Measurements from ENCODE around the gene INPP5K.

Gene INPP5K

GRCh38 chr17:1484676-1485422 lies 31.6 kb downstream of the INPP5K start:
- DNase-seq: peak; percentile 30 to 68

- DNase-seq: no peak
These were observed 32.3 kb downstream of the INPP5K start for GRCh38 chr17:1484060-1484535.

GRCh38 chr17:1482680-1483079 lies 33.7 kb downstream of the INPP5K start:
- no peak for DNase-seq

GRCh38 chr17:1481736-1482135 lies 34.7 kb downstream of the INPP5K start:
- no peak for DNase-seq

- DNase-seq: no peak
These were observed 35.5 kb downstream of the INPP5K start for GRCh38 chr17:1480747-1481465.

- no peak for DNase-seq
These were observed 38.0 kb downstream of the INPP5K start for GRCh38 chr17:1478418-1478817.

GRCh38 chr17:1475321-1475854 lies 41.0 kb downstream of the INPP5K start:
- no peak for DNase-seq

- DNase-seq: no peak
These were observed 41.8 kb downstream of the INPP5K start for GRCh38 chr17:1474402-1475189.

- no peak for DNase-seq
These were observed 42.6 kb downstream of the INPP5K start for GRCh38 chr17:1473841-1474240.

- DNase-seq: no peak
These were observed 43.2 kb downstream of the INPP5K start for GRCh38 chr17:1473170-1473569.

- no peak for DNase-seq
These were observed 44.2 kb downstream of the INPP5K start for GRCh38 chr17:1471911-1472821.

GRCh38 chr17:1471490-1471889 lies 44.9 kb downstream of the INPP5K start:
- DNase-seq: no peak

GRCh38 chr17:1470755-1471462 lies 45.5 kb downstream of the INPP5K start:
- DNase-seq: no peak

- DNase-seq: no peak
These were observed 46.2 kb downstream of the INPP5K start for GRCh38 chr17:1470071-1470754.

- DNase-seq: peak; percentile 32 to 70
These were observed 47.1 kb downstream of the INPP5K start for GRCh38 chr17:1469231-1469852.

- DNase-seq: no peak
These were observed 48.4 kb downstream of the INPP5K start for GRCh38 chr17:1467898-1468492.

- DNase-seq: no peak
These were observed 49.2 kb downstream of the INPP5K start for GRCh38 chr17:1467258-1467657.

GRCh38 chr17:1464186-1464585 lies 52.2 kb downstream of the INPP5K start:
- DNase-seq: no peak

GRCh38 chr17:1462164-1463112 lies 54.0 kb downstream of the INPP5K start:
- DNase-seq: no peak

Measured in NCI-H526 (cell line).